Brain microvascular endothelial cell (primary cell): ENCODE data around the gene TMPRSS2.

Experiments
- DNase-seq: peaks from one replicate; pipeline ENCODE4 v3.0.0-alpha.2; 2020
- H3K27ac ChIP-seq: fragments of 250-450 bp; sonication (Bioruptor Pico); 2 replicates; pipeline ENCODE4 v1.5.1; 2020; ENCODE audit warnings: mild to moderate bottlenecking, moderate library complexity
- H3K27me3 ChIP-seq: fragments of 250-450 bp; sonication (Bioruptor Pico); replicated peaks from 2 replicates; pipeline ENCODE4 v1.5.1; 2020; ENCODE audit warnings: mild to moderate bottlenecking
- H3K36me3 ChIP-seq: fragments of 250-450 bp; sonication (Bioruptor Pico); replicated peaks from 2 replicates; pipeline ENCODE4 v1.5.1; 2020; ENCODE audit warnings: mild to moderate bottlenecking
- H3K4me3 ChIP-seq: 2 replicates; pipeline ENCODE4 v1.5.1; 2011; ENCODE audit warnings: low read depth, mild to moderate bottlenecking, control low read depth, low read length, moderate library complexity
- in situ Hi-C: cut with HindIII; loops from 2 replicates; pipeline ENCODE4 v1.10.0; 2017; ENCODE audit warnings: low sequenced_read_pairs, low pct_ligation_motif_present
- TF ChIP-seq, protein P1 (sequence below): IDR thresholded peaks from 2 replicates; pipeline ENCODE4 v1.5.1; 2011; ENCODE audit warnings: low read depth, mild to moderate bottlenecking, moderate library complexity, low read length, control low read depth, inconsistent platforms; ENCODE audit errors: missing control alignments

TMPRSS2 gene

DNA sequence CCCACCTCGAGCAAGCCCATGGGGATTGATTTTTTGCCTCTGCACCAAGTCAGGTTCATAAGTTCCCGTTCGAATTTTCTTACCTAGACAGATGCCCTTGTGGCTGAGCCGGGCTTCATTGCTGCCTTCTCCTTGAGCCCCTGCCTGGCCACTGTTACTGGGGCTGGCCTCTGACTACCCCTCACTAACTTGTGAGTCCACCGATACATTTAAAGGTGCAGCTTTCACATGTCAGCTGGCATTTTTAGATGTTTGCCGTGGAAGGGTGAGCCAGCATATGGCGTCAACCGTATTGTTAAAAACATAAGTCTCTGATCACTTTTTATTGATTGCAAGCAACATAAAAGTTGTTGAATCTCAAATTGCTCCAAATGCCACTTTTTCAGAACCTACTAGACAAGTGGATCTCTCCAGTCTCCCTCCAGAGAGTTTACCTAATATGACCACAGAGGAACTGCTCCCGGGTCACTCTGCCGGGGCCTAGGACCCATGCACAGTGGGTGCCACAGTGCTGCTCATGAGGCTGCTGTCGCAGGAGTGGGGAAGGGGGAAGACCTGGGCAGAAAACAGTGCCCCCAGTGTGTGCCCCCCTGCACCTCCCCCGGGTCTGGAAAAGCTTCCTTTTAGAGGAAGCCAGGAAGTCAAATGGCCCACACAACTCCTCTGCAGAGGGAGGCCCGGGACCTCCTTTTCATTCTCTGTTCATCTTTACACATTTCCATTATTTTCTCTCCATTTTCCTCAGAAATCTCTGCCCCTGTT lies 63.1 kb downstream of the TMPRSS2 start:
- in situ Hi-C loops, result no loop called here
- Histone ChIP-seq H3K36me3 (no peaks in the 10 kb centered on the region), H3K27ac (no peak overlapping the region), H3K27me3 (no peaks in the 10 kb centered on the region), H3K4me3 (no peak overlapping the region)
- TF ChIP-seq, protein P1, sequence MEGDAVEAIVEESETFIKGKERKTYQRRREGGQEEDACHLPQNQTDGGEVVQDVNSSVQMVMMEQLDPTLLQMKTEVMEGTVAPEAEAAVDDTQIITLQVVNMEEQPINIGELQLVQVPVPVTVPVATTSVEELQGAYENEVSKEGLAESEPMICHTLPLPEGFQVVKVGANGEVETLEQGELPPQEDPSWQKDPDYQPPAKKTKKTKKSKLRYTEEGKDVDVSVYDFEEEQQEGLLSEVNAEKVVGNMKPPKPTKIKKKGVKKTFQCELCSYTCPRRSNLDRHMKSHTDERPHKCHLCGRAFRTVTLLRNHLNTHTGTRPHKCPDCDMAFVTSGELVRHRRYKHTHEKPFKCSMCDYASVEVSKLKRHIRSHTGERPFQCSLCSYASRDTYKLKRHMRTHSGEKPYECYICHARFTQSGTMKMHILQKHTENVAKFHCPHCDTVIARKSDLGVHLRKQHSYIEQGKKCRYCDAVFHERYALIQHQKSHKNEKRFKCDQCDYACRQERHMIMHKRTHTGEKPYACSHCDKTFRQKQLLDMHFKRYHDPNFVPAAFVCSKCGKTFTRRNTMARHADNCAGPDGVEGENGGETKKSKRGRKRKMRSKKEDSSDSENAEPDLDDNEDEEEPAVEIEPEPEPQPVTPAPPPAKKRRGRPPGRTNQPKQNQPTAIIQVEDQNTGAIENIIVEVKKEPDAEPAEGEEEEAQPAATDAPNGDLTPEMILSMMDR, result no peak
- no peak for DNase-seq

DNA sequence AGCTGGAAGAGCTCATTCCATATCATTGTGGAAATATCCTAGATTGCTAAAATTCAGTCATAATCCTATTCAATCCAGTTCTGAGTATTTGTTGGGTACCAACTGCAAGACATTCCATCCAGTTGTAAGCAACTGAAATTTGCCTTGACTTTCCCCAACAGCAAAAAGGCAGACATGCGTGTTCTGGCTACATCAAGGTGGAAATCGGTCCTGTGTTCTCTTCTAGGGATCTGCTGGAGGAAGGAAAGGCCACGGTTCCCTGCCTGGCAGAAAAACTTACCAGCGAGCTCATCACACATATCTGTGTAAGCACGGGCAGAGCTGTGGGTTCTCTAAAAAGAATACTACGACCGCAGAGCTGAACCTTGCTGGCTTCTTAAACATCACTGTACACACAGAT lies 64.4 kb downstream of the TMPRSS2 start:
- in situ Hi-C loops, result no loop called here
- TF ChIP-seq, protein P1, result no peak
- no peaks in the 10 kb centered on the region for H3K36me3 ChIP-seq
- DNase-seq, result no peak
- H3K27ac ChIP-seq, result no peak overlapping the region
- H3K4me3 ChIP-seq, result no peak overlapping the region
- no peaks in the 10 kb centered on the region for H3K27me3 ChIP-seq

DNA sequence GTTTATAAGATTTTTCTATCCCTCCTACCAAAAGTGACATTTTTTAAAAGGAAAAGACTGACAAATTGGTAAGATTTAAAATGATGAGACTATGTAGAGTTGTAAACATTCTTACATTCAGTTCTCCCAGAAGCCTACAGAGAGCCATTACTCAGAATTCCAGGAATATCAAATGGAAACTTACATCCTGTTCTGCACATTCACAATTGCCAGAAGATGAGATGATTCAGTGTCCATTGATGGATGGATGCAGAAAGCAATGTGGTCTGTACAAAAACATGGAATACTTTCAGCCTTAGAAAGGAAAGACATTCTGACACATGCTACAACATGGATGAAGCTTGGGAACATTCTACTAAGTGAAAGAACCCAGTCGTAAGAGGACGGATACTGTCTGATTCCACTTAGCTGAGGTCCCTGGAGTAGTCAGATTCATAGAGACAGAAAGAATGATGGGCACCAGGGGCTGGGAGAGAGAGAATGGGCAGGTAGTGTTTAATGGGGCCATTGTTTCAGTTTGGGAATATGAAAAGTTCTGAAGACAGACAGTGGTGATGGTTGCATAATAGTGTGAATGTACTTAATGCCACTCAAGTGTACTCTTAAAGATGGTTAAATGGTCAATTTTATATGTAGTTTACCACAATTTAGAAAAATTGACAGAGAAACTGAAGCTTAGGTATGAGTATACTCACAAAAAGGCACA lies 65.3 kb downstream of the TMPRSS2 start:
- in situ Hi-C loops, result no loop called here
- Histone ChIP-seq H3K36me3 (no peaks in the 10 kb centered on the region), H3K4me3 (no peak overlapping the region), H3K27me3 (no peaks in the 10 kb centered on the region), H3K27ac (no peak overlapping the region)
- DNase-seq, result no peak
- TF ChIP-seq, protein P1, result no peak

DNA sequence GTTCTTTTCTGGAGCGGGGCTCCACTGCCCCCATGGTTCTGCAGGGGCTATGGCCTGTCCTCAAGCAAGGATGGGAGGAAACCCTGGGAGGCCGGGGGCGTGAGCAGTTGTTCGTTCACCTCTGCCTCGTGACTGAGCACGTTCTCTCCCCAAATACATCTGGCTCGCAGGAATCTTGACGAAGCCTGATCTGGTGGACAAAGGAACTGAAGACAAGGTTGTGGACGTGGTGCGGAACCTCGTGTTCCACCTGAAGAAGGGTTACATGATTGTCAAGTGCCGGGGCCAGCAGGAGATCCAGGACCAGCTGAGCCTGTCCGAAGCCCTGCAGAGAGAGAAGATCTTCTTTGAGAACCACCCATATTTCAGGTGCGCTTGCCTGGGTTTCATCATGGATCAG lies 66.4 kb downstream of the TMPRSS2 start:
- Histone ChIP-seq H3K36me3 (no peaks in the 10 kb centered on the region), H3K4me3 (no peak overlapping the region), H3K27me3 (no peaks in the 10 kb centered on the region), H3K27ac (no peak overlapping the region)
- in situ Hi-C loops, result no loop called here
- DNase-seq, result no peak
- TF ChIP-seq, protein P1, result no peak

DNA sequence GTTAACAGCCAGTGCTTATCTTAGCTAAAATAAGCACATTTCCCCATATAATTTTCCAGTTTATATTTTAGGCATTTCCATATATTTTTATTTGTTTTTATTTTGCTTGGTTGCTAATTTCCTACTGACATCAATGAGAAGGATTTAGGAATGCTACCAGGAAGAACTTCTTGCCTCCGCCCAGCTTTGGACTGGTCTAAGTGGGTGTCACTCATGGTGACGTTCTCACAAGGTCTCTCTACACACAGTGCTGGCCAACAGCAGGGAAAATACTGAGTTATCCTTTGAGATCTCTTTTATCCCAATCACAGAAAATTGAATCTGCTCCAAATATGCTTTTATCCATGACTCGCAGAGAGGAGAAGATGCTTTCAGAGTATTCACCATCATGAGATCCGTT lies 68.7 kb downstream of the TMPRSS2 start:
- no peak for DNase-seq

More for the DNA sequence above, 68.7 kb downstream of the TMPRSS2 start:
- no peak overlapping the region for H3K4me3 ChIP-seq
- TF ChIP-seq, protein P1, result no peak
- no peak overlapping the region for H3K27ac ChIP-seq
- no peaks in the 10 kb centered on the region for H3K36me3 ChIP-seq
- in situ Hi-C loops, result no loop called here
- H3K27me3 ChIP-seq, result no peaks in the 10 kb centered on the region
